Esophagus squamous epithelium (tissue), 5 donors: Measurements from ENCODE around the gene VOPP1. TPM values are rescaled to one million over a fixed set of nuclear protein-coding genes. Genes with fewer than 3 reads are reported as not detected.

ENCODE experiments used
- DNase-seq: peaks from one replicate; lab custom pipeline; 2025; lab: John Stamatoyannopoulos, UW
- H3K27ac ChIP-seq, 4 donors: fragments of 200-600 bp; sonication (generic); one replicate each; pipeline ENCODE4 v1.5.1; 2016 to 2019; ENCODE audit warnings: mild to moderate bottlenecking in 1 of 4
- H3K27me3 ChIP-seq, 4 donors: fragments of 200-600 bp; sonication (generic); 1 replicate in 3 of 4; 2 replicates in 1 of 4; pipeline versions ENCODE4 v1.5.1 to v1.6.0; 2017 to 2021; ENCODE audit warnings: antibody characterized with exemption in 1 of 4
- H3K36me3 ChIP-seq, 3 donors: fragments of 200-600 bp; sonication (generic); one replicate each; pipeline ENCODE4 v1.5.1; 2016 to 2019
- H3K4me1 ChIP-seq, 3 donors: fragments of 200-600 bp; sonication (generic); one replicate each; pipeline ENCODE4 v1.5.1; 2017 to 2019
- H3K4me3 ChIP-seq, 4 donors: fragments of 200-600 bp; sonication (generic); 1 replicate in 3 of 4; 2 replicates in 1 of 4; pipeline ENCODE4 v1.5.1; 2016 to 2019; ENCODE audit warnings: mild to moderate bottlenecking in 2 of 4, moderate library complexity in 1 of 4
- H3K9me3 ChIP-seq, 3 donors: fragments of 200-600 bp; sonication (generic); one replicate each; pipeline ENCODE4 v1.5.1; 2016 to 2019
- CTCF ChIP-seq, 6 experiments: fragments of 450-650 bp in 4 of 6; fragments of 200-600 bp in 2 of 6; sonication (generic) in 2 of 6; IDR thresholded peaks; one replicate each; pipeline ENCODE4 v1.5.1; 2016 to 2019; ENCODE audit warnings: antibody characterized with exemption in 6 of 6, mild to moderate bottlenecking in 4 of 6, moderate library complexity in 4 of 6
- POLR2A ChIP-seq, 4 donors: fragments of 450-650 bp; IDR thresholded peaks; one replicate each; pipeline ENCODE4 v1.6.1; 2017; ENCODE audit warnings: antibody characterized with exemption in 4 of 4, mild to moderate bottlenecking in 4 of 4, moderate library complexity in 3 of 4
- WGBS, 2 donors: methylation state at CpG; one replicate each; pipeline ENCODE4 v1.1.5; 2018; 5-methylcytosine and 5-hydroxymethylcytosine counted together
- intact Hi-C: fragments of 100-400 bp; cut with DNase I; formaldehyde crosslinking; loops from one replicate; pipeline ENCODE4 v1.15.0; 2022
- total RNA-seq, 4 donors: library from RNA; depleted of rRNA; stranded (reverse); fragments of >200 nt; gene quantifications; one replicate each; pipeline ENCODE4 v1.1.0, GENCODE V29; 2016
- donor health status: DM: yes; HTN: yes; CAD: no.

The VOPP1 gene
- total RNA-seq, 4 donors from 2014 or later, result 13.9 to 26.5 (median 19.2) TPM

DNA sequence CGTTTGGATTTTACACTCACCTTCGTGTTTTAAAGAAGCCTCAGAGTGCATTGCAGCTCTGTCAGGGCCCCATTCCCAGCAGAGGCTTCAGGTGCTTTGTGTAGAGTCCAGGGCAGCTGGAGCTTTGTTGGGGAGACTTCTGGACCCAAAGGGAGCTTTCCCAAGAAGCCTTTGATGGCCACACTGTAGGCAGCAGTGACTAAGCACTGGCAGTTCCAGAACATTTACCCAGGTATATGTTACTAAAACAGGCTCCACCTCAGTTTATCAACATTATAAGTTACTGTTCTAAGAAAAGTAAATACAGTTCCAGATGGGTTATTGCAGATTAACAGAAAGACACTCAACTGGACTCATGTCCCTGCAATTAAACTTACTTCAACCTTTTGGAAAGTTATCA lies 140.4 kb downstream of the VOPP1 start:
- no peak overlapping the region for H3K27ac ChIP-seq
- no peak for DNase-seq
- H3K27me3 ChIP-seq, result no peaks in the 10 kb centered on the region
- no peaks in the 10 kb centered on the region for H3K4me1 ChIP-seq
- no peaks in the 10 kb centered on the region for H3K9me3 ChIP-seq
- intact Hi-C loops, result no loop called here
- TF ChIP-seq CTCF (IDR thresholded peaks at IDR 0.05), result no peak
- no peak for TF ChIP-seq POLR2A (IDR thresholded peaks at IDR 0.05)
- H3K4me3 ChIP-seq, result no peak overlapping the region
- WGBS, 2 donors, result 25 to 42% methylated on average over 2 of the region's 2 CpGs
- peaks cover 0 to 47% (median 0%) of the 10 kb centered on the region in 3 donors for H3K36me3 ChIP-seq

DNA sequence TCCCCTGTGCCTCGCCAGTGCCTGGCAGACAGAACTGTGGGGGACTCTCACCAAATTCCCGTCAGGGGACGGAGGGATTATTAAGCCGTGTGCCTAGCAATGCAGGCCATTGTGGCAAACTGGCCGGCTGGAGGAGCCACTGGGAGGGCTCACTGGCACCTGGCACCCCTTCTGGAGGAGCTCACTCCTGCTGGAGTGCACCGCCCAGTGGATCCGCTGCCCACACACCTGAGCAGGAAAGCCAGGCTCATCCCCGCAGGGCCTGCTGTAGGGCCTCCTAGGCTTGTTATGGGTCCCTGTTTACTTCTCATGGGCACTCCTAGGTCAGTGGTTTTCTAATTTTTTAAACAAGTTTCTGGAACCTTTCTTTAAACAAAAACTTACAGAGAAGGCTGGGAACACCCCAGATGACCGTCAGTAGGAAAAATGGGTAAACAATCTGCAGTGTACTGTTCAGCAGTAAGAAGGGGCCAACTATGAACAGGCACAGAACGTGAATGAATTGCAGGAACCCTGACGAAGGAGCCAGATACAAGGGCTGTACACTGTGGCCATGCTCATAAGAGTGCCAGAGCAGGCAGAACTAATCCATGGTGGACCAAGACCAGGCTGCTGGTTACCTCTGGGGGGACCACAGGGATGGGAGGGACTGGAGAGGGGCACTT lies 142.3 kb downstream of the VOPP1 start:
- H3K4me1 ChIP-seq, result no peaks in the 10 kb centered on the region
- TF ChIP-seq CTCF (IDR thresholded peaks at IDR 0.05) (no peak), POLR2A (IDR thresholded peaks at IDR 0.05) (no peak)
- no peaks in the 10 kb centered on the region for H3K27me3 ChIP-seq
- no peaks in the 10 kb centered on the region for H3K9me3 ChIP-seq
- intact Hi-C loops, result no loop called here
- 76 to 94% methylated on average over 6 to 9 of the region's 11 CpGs for WGBS, 2 donors
- DNase-seq, result no peak
- no peak overlapping the region for H3K27ac ChIP-seq
- no peak overlapping the region for H3K4me3 ChIP-seq
- H3K36me3 ChIP-seq, result peaks cover 0 to 66% (median 0%) of the 10 kb centered on the region in 3 donors

GRCh38 chr7:55427800-55428199 lies 144.5 kb downstream of the VOPP1 start:
- DNase-seq, result no peak
- Histone ChIP-seq H3K9me3 (no peaks in the 10 kb centered on the region), H3K4me3 (no peak overlapping the region), H3K36me3 (peaks cover 0 to 79% (median 0%) of the 10 kb centered on the region in 3 donors), H3K27me3 (no peaks in the 10 kb centered on the region), H3K27ac (no peak overlapping the region), H3K4me1 (no peaks in the 10 kb centered on the region)
- 73 to 76% methylated on average over 5 to 6 of the region's 11 CpGs for WGBS, 2 donors
- intact Hi-C loops, result no loop called here
- no peak for TF ChIP-seq POLR2A (IDR thresholded peaks at IDR 0.05)
- no peak for TF ChIP-seq CTCF (IDR thresholded peaks at IDR 0.05)

DNA sequence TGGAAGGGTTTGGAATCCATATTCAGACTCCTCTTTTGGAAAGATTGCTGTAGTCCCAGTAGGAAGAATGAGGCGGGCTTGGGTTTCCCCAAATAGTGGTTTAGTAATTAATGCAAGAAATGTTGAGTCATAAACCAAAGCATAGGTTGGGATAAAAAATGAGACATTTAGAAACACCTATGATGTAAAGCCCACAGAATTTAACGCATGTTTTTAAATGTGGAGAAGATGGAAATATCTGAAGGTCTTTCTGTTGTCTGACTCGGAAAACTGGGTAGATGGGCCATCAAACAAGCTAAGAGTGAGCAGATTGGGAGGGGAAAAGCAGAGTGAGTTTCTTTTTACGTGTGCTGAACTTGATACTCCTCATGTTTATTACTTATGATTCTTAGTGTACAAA lies 145.0 kb downstream of the VOPP1 start:
- intact Hi-C loops, result no loop called here
- WGBS, 2 donors, result 52 to 67% methylated on average over 4 of the region's 4 CpGs
- DNase-seq, result no peak

More for the DNA sequence above, 145.0 kb downstream of the VOPP1 start:
- Histone ChIP-seq H3K27ac (no peak overlapping the region), H3K27me3 (no peaks in the 10 kb centered on the region), H3K4me3 (no peak overlapping the region), H3K9me3 (no peaks in the 10 kb centered on the region), H3K4me1 (no peaks in the 10 kb centered on the region), H3K36me3 (peaks cover 0 to 74% (median 0%) of the 10 kb centered on the region in 3 donors)
- no peak for TF ChIP-seq POLR2A (IDR thresholded peaks at IDR 0.05)
- no peak for TF ChIP-seq CTCF (IDR thresholded peaks at IDR 0.05)
